IMR-90 (cell line): ENCODE data around the gene RING1. TPM values are rescaled to one million over a fixed set of nuclear protein-coding genes. Genes with fewer than 3 reads are reported as not detected.

Source experiments
- ATAC-seq: fragments of 200-7000 bp; cut with Tn5 transposase; 2 replicates; pipeline ENCODE4 v1.9.1; 2020; ENCODE audit warnings: low read depth, mild to moderate bottlenecking, moderate library complexity
- BruUV-seq: library from RNA; stranded (reverse); fragments of 400-500 nt; replicated peaks from 2 replicates; lab custom pipeline; 2021; lab: Mats Ljungman, UMichigan
- CTCF ChIA-PET: fragments of 300-600 bp; formaldehyde crosslinking; extraction: SDS; loops from one replicate; lab custom pipeline; 2021; ENCODE audit warnings: antibody characterized with exemption; lab: Yijun Ruan, JAX
- POLR2A ChIA-PET: fragments of 300-600 bp; sonication (Branson Sonifier 250); formaldehyde crosslinking; loops from one replicate; lab custom pipeline; 2022; ENCODE audit warnings: antibody characterized with exemption; ENCODE audit not compliant: unreplicated experiment; lab: Charles Lee
- DNase-seq: peaks from one replicate; pipeline ENCODE4 v3.0.0; 2013
- H2AFZ ChIP-seq: replicated peaks from 2 replicates; pipeline ENCODE3; 2013; ENCODE audit warnings: low read length, mild to moderate bottlenecking; ENCODE audit not compliant: poor library complexity
- H2AK5ac ChIP-seq: 2 replicates; pipeline ENCODE4 v1.6.1; 2013; ENCODE audit warnings: low read depth, low read length, inconsistent platforms
- H2AK9ac ChIP-seq: replicated peaks from 2 replicates; pipeline ENCODE3; 2013; ENCODE audit warnings: mild to moderate bottlenecking, low read depth, low read length, moderate library complexity; ENCODE audit not compliant: poor library complexity
- H2BK120ac ChIP-seq: 2 replicates; pipeline ENCODE4 v1.6.1; 2013; ENCODE audit warnings: low read depth, low read length, inconsistent platforms
- H2BK15ac ChIP-seq: 3 replicates; pipeline ENCODE4 v1.6.1; 2013; ENCODE audit warnings: low read depth, low read length, inconsistent platforms
- H2BK20ac ChIP-seq: 2 replicates; pipeline ENCODE4 v1.6.1; 2013; ENCODE audit warnings: low read depth, mild to moderate bottlenecking, inconsistent platforms, low read length, moderate library complexity
- H2BK5ac ChIP-seq: 2 replicates; pipeline ENCODE4 v1.6.1; 2013; ENCODE audit warnings: mild to moderate bottlenecking, low read depth, low read length, inconsistent platforms; ENCODE audit not compliant: poor library complexity, severe bottlenecking
- H3K14ac ChIP-seq: replicated peaks from 2 replicates; pipeline ENCODE4 v1.6.1; 2013; ENCODE audit warnings: low read depth, low read length, inconsistent platforms
- H3K18ac ChIP-seq: 2 replicates; pipeline ENCODE4 v1.6.1; 2013; ENCODE audit warnings: low read depth, low read length, control low read depth
- H3K23ac ChIP-seq: 2 replicates; pipeline ENCODE4 v1.6.1; 2013; ENCODE audit warnings: low read depth, low read length, inconsistent platforms
- H3K27ac ChIP-seq: 2 replicates; pipeline ENCODE4 v1.5.1; 2013; ENCODE audit warnings: mild to moderate bottlenecking, control low read depth, low read length; ENCODE audit not compliant: insufficient read depth
- H3K27me3 ChIP-seq: 2 replicates; pipeline ENCODE4 v1.6.1; 2013; ENCODE audit warnings: low read length; ENCODE audit not compliant: control insufficient read depth, insufficient read depth
- H3K36me3 ChIP-seq: 2 replicates; pipeline ENCODE4 v1.6.1; 2013; ENCODE audit warnings: low read length, mixed read lengths; ENCODE audit not compliant: control insufficient read depth, insufficient read depth
- H3K4ac ChIP-seq: 2 replicates; pipeline ENCODE4 v1.6.1; 2013; ENCODE audit warnings: low read depth, low read length, inconsistent platforms
- H3K4me1 ChIP-seq: 2 replicates; pipeline ENCODE4 v1.6.1; 2013; ENCODE audit warnings: low read length, mixed read lengths; ENCODE audit not compliant: control insufficient read depth, insufficient read depth
- H3K4me2 ChIP-seq: 2 replicates; pipeline ENCODE4 v1.6.1; 2013; ENCODE audit warnings: low read depth, mild to moderate bottlenecking, control low read depth, low read length, moderate library complexity
- H3K4me3 ChIP-seq: 2 replicates; pipeline ENCODE4 v1.5.1; 2013; ENCODE audit warnings: low read depth, mild to moderate bottlenecking, control low read depth, low read length, moderate library complexity; ENCODE audit not compliant: insufficient read depth
- H3K56ac ChIP-seq: 2 replicates; pipeline ENCODE4 v1.6.1; 2013; ENCODE audit warnings: low read length, inconsistent platforms; ENCODE audit not compliant: insufficient read depth; ENCODE audit errors: extremely low read depth
- H3K79me1 ChIP-seq, 2 experiments: 2 replicates each; pipeline ENCODE4 v1.6.1; 2013; ENCODE audit warnings: low read length in 2 of 2, inconsistent platforms in 1 of 2, low read depth in 1 of 2
- H3K9ac ChIP-seq: 2 replicates; pipeline ENCODE4 v1.6.1; 2013; ENCODE audit warnings: low read depth, low read length, control low read depth
- H3K9me1 ChIP-seq: 2 replicates; pipeline ENCODE4 v1.6.1; 2013; ENCODE audit warnings: low read length, inconsistent platforms; ENCODE audit not compliant: insufficient read depth
- H3K9me3 ChIP-seq: 2 replicates; pipeline ENCODE4 v1.6.1; 2013; ENCODE audit warnings: low read length; ENCODE audit not compliant: control insufficient read depth, insufficient read depth
- H4K20me1 ChIP-seq: 2 replicates; pipeline ENCODE4 v1.6.1; 2013; ENCODE audit warnings: low read length, inconsistent platforms; ENCODE audit not compliant: insufficient read depth
- H4K5ac ChIP-seq: 2 replicates; pipeline ENCODE4 v1.6.1; 2013; ENCODE audit warnings: mild to moderate bottlenecking, low read depth, low read length, control low read depth
- H4K8ac ChIP-seq, 2 experiments: 2 replicates each; pipeline ENCODE4 v1.6.1; 2013; ENCODE audit warnings: low read depth in 2 of 2, low read length in 2 of 2, control low read depth in 1 of 2, inconsistent platforms in 1 of 2
- H4K91ac ChIP-seq: 2 replicates; pipeline ENCODE4 v1.6.1; 2013; ENCODE audit warnings: low read depth, low read length, inconsistent platforms; ENCODE audit not compliant: insufficient read depth
- MAZ ChIP-seq: IDR thresholded peaks from 2 replicates; pipeline ENCODE4 v1.6.1; 2012; ENCODE audit warnings: low read depth, mild to moderate bottlenecking, low read length, improper control_type of control experiment, moderate library complexity, borderline replicate concordance
- RAD21 ChIP-seq: IDR thresholded peaks from 2 replicates; pipeline ENCODE4 v1.6.1; 2012; ENCODE audit warnings: low read length, improper control_type of control experiment
- RCOR1 ChIP-seq: IDR thresholded peaks from 2 replicates; pipeline ENCODE4 v1.6.1; 2012; ENCODE audit warnings: mild to moderate bottlenecking, low read length, improper control_type of control experiment; ENCODE audit not compliant: insufficient replicate concordance
- SMC3 ChIP-seq: fragments of 150-350 bp; IDR thresholded peaks from 2 replicates; pipeline ENCODE4 v1.6.1; 2016; ENCODE audit warnings: low read depth, mild to moderate bottlenecking, antibody characterized with exemption, low read length, moderate library complexity
- WGBS, 2 experiments: methylation state at CpG; one replicate each; pipeline versions ENCODE4 v1.1.5 to v1.1.7; 2013; ENCODE audit warnings: missing lambda C conversion rate in 2 of 2; ENCODE audit not compliant: insufficient read length in 1 of 2; ENCODE audit errors: extremely low coverage in 2 of 2; 5-methylcytosine and 5-hydroxymethylcytosine counted together
- dilution Hi-C: fragments of 300-500 bp; cut with HindIII; formaldehyde crosslinking; loops from one replicate; pipeline ENCODE4 v1.14.3; 2018; ENCODE audit warnings: low sequenced_read_pairs; ENCODE audit not compliant: unreplicated experiment
- in situ Hi-C: fragments of 300-500 bp; cut with MboI; formaldehyde crosslinking; loops from 3 replicates; pipeline ENCODE4 v1.14.3; 2019; ENCODE audit warnings: low sequenced_read_pairs, inconsistent platforms, mixed read lengths
- intact Hi-C: fragments of 100-400 bp; cut with micrococcal nuclease; formaldehyde crosslinking; loops from 2 replicates; pipeline ENCODE4 v1.10.0; 2022
- polyA plus RNA-seq, 3 experiments: library from polyadenylated mRNA; depleted of rRNA; stranded (reverse); fragments of >200 nt; gene quantifications; 2 replicates each; pipeline ENCODE4 v1.2.3, GENCODE V29; 2012; ENCODE audit warnings: low replicate concordance in 1 of 3
- total RNA-seq: library from RNA; depleted of rRNA; stranded (reverse); fragments of >200 nt; gene quantifications from 2 replicates; pipeline ENCODE4 v1.2.3, GENCODE V29; 2012
- TF ChIP-seq, protein P1 (sequence below): fragments of 150-350 bp; IDR thresholded peaks from 2 replicates; pipeline ENCODE4 v1.6.1; 2017; ENCODE audit warnings: mild to moderate bottlenecking, antibody characterized with exemption, low read length, low read depth

RING1 gene
- total and polyA plus RNA-seq, 2 of the 4 experiments (the other 2 are of a cell fraction) = 14.9 to 40.8 TPM

DNA sequence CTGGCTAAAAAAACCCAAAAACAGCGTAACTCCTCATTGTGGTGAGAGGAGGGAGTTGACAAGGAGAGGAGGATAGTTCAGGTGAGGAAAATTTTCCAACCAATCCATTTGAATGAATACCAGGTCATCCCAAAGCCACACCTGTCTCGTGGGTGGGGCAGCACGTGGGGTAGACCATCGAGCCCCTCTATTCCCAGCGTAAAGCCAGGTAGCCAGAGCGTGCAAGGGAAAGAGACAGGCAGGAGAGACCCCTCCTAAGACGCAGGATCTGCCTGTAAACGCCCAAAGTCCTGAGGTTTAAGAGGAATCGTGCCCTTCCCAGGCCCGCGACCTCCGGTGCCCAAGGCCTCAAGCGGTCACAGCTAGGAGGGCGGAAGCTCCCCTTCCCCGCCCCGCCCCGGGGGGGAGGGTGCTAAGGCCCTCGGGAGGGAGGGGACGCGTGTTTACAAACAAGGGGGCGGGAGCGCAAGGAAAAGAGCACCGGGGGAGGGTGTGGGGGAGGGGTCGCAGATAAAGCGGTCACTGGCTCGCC is 8.5 kb upstream of the RING1 start:
- H2AFZ ChIP-seq = peak overlapping the region; percentile 99
- H3K36me3 ChIP-seq = peaks cover 47% of the 10 kb centered on the region
- peak overlapping the region; percentile 45; the same call in 1 of the 2 replicates for H3K56ac ChIP-seq
- WGBS, 2 experiments = no CpG with 5 or more reads among the region's 26 CpGs
- intact Hi-C loops (loop anchor here (2.0 kb wide), 2 partner anchors 49 to 227 kb away; no protein-coding TSS in a partner anchor), in situ Hi-C loops (no loop called here), dilution Hi-C loops (no loop called here)
- peak overlapping the region; percentile 73 for H3K4me3 ChIP-seq
- no peaks in the 10 kb centered on the region for H3K9me3 ChIP-seq
- H3K14ac ChIP-seq = peak overlapping the region; percentile 98; the same call in 1 of the 2 replicates
- H2BK120ac ChIP-seq = peak overlapping the region; percentile 53; the same call in 1 of the 2 replicates
- H2BK15ac ChIP-seq = no peak overlapping the region
- H3K27me3 ChIP-seq = no peaks in the 10 kb centered on the region
- TF ChIP-seq RAD21 (no peak), MAZ (peak; percentile 60; the same call in 1 of the 2 replicates), SMC3 (no peak), RCOR1 (no peak)
- TF ChIP-seq, protein P1, sequence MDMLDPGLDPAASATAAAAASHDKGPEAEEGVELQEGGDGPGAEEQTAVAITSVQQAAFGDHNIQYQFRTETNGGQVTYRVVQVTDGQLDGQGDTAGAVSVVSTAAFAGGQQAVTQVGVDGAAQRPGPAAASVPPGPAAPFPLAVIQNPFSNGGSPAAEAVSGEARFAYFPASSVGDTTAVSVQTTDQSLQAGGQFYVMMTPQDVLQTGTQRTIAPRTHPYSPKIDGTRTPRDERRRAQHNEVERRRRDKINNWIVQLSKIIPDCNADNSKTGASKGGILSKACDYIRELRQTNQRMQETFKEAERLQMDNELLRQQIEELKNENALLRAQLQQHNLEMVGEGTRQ = no peak
- H3K23ac ChIP-seq = peak overlapping the region; percentile 84
- peak overlapping the region; percentile 82 for H4K5ac ChIP-seq
- H3K9me1 ChIP-seq = peaks cover 27% of the 10 kb centered on the region
- peak overlapping the region; percentile 60 to 66; a peak in 2 of 4 replicates for H4K8ac ChIP-seq
- peaks cover 14% of the 10 kb centered on the region for H3K4me1 ChIP-seq
- peak overlapping the region; percentile 99 for H2AK9ac ChIP-seq
- POLR2A ChIA-PET = interaction anchor here (0.6 kb wide), 1 partner anchor 10 kb away, joined by 3 read pairs; no protein-coding TSS in a partner anchor
- H3K4ac ChIP-seq = peak overlapping the region; percentile 99
- H4K91ac ChIP-seq = peak overlapping the region; percentile 50; the same call in 1 of the 2 replicates
- CTCF ChIA-PET = no interaction called here
- DNase-seq = peak; percentile 35
- peak overlapping the region; percentile 97 for H2BK5ac ChIP-seq
- peaks cover 22 to 90% of the 10 kb centered on the region in 2 experiments; a peak in 3 of 4 replicates for H3K79me1 ChIP-seq
- H3K9ac ChIP-seq = peak overlapping the region; percentile 96
- peak; percentile 31 for ATAC-seq
- peaks cover 62% of the 10 kb centered on the region; the same call in 1 of the 2 replicates for H4K20me1 ChIP-seq
- no TSS peak for BruUV-seq
- peak overlapping the region; percentile 81 for H2AK5ac ChIP-seq
- H3K18ac ChIP-seq = 0 out of 2 replicates have a peak overlapping the region, but pooled peaks have one; percentile 42
- H3K27ac ChIP-seq = peak overlapping the region; percentile 95
- H3K4me2 ChIP-seq = peak overlapping the region; percentile 99
- H2BK20ac ChIP-seq = no peak overlapping the region
